Tibial artery (tissue), 4 donors: ENCODE measurements around the gene BIRC3.
"Not testable (repeated sequence)": the region's sequence is repeated elsewhere in the genome, so short reads cannot be mapped to it uniquely, and the experiment has no call there.

Source experiments
- DNase-seq, 2 donors: peaks; one replicate each; pipeline ENCODE4 v3.0.0-alpha.2; 2019
- H3K27ac ChIP-seq, 2 donors: fragments of 200-600 bp; sonication (generic) in 1 of 2; 1 replicate in 1 of 2; 2 replicates in 1 of 2; pipeline ENCODE4 v1.5.1; 2018 to 2019; ENCODE audit warnings: mild to moderate bottlenecking in 1 of 2
- H3K27me3 ChIP-seq, 2 donors: fragments of 200-600 bp; sonication (generic) in 1 of 2; one replicate each; pipeline versions ENCODE4 v1.5.1 to v1.6.0; 2016 to 2019
- H3K36me3 ChIP-seq, 3 donors: fragments of 200-600 bp; sonication (generic) in 2 of 3; one replicate each; pipeline ENCODE4 v1.5.1; 2016 to 2019; ENCODE audit warnings: mild to moderate bottlenecking in 2 of 3
- H3K4me1 ChIP-seq, 4 donors: fragments of 200-600 bp; sonication (generic) in 2 of 4; 1 replicate in 3 of 4; 2 replicates in 1 of 4; pipeline ENCODE4 v1.5.1; 2016 to 2019
- H3K4me3 ChIP-seq, 2 donors: fragments of 200-600 bp; sonication (generic) in 1 of 2; 1 replicate in 1 of 2; 2 replicates in 1 of 2; pipeline ENCODE4 v1.5.1; 2018 to 2019; ENCODE audit warnings: mild to moderate bottlenecking in 2 of 2
- H3K9me3 ChIP-seq, 3 donors: fragments of 200-600 bp; sonication (generic) in 1 of 3; one replicate each; pipeline ENCODE4 v1.5.1; 2016 to 2019
- CTCF ChIP-seq, 2 experiments: fragments of 200-600 bp in 1 of 2; fragments of 450-650 bp in 1 of 2; IDR thresholded peaks; one replicate each; pipeline ENCODE4 v1.5.1; 2017 to 2019; ENCODE audit warnings: antibody characterized with exemption in 2 of 2, mild to moderate bottlenecking in 1 of 2, moderate library complexity in 1 of 2
- intact Hi-C: fragments of 100-400 bp; cut with DNase I; formaldehyde crosslinking; loops from one replicate; pipeline ENCODE4 v1.15.0; 2023; ENCODE audit warnings: low total_unique reads

BIRC3 gene

GRCh38 chr11:102325088-102325487 lies 7.8 kb downstream of the BIRC3 start:
- peaks cover 0 to 8% (median 0%) of the 10 kb centered on the region in 4 donors for H3K4me1 ChIP-seq
- H3K9me3 ChIP-seq: no peaks in the 10 kb centered on the region
- no peak for TF ChIP-seq CTCF (IDR thresholded peaks at IDR 0.05)
- H3K4me3 ChIP-seq: no peak overlapping the region
- intact Hi-C loops: no loop called here
- no peaks in the 10 kb centered on the region for H3K27me3 ChIP-seq
- peaks cover 0 to 23% (median 5%) of the 10 kb centered on the region in 3 donors for H3K36me3 ChIP-seq
- H3K27ac ChIP-seq: no peak overlapping the region
- DNase-seq: no peak

- peaks cover 0 to 50% (median 5%) of the 10 kb centered on the region in 3 donors for H3K36me3 ChIP-seq
- TF ChIP-seq CTCF (IDR thresholded peaks at IDR 0.05): no peak
- no peaks in the 10 kb centered on the region for H3K9me3 ChIP-seq
- no peak for DNase-seq
- intact Hi-C loops: no loop called here
- H3K27me3 ChIP-seq: no peaks in the 10 kb centered on the region
- H3K4me3 ChIP-seq: no peak overlapping the region
- peaks cover 0 to 3% (median 0%) of the 10 kb centered on the region in 4 donors for H3K4me1 ChIP-seq
- no peak overlapping the region for H3K27ac ChIP-seq
Measured at GRCh38 chr11:102328748-102329147, 11.5 kb downstream of the BIRC3 start.

GRCh38 chr11:102330231-102330630 lies 12.9 kb downstream of the BIRC3 start:
- no peaks in the 10 kb centered on the region for H3K4me1 ChIP-seq
- H3K27ac ChIP-seq: no peak overlapping the region
- no peaks in the 10 kb centered on the region for H3K9me3 ChIP-seq
- no peak overlapping the region for H3K4me3 ChIP-seq
- intact Hi-C loops: no loop called here
- DNase-seq: no peak
- no peak for TF ChIP-seq CTCF (IDR thresholded peaks at IDR 0.05)
- peaks cover 0 to 50% (median 5%) of the 10 kb centered on the region in 3 donors for H3K36me3 ChIP-seq
- no peaks in the 10 kb centered on the region for H3K27me3 ChIP-seq

GRCh38 chr11:102331341-102331740 lies 14.1 kb downstream of the BIRC3 start:
- TF ChIP-seq CTCF (IDR thresholded peaks at IDR 0.05): no peak
- Histone ChIP-seq H3K36me3 (peaks cover 0 to 52% (median 12%) of the 10 kb centered on the region in 3 donors), H3K27ac (no peak overlapping the region), H3K4me1 (no peaks in the 10 kb centered on the region), H3K9me3 (no peaks in the 10 kb centered on the region), H3K4me3 (no peak overlapping the region), H3K27me3 (no peaks in the 10 kb centered on the region)
- DNase-seq: no peak
- intact Hi-C loops: no loop called here

GRCh38 chr11:102332611-102332994 lies 15.3 kb downstream of the BIRC3 start:
- H3K4me3 ChIP-seq: no peak overlapping the region
- no peak overlapping the region for H3K27ac ChIP-seq
- no peak for DNase-seq
- H3K36me3 ChIP-seq: peaks cover 0 to 51% (median 16%) of the 10 kb centered on the region in 3 donors
- H3K27me3 ChIP-seq: no peaks in the 10 kb centered on the region
- TF ChIP-seq CTCF (IDR thresholded peaks at IDR 0.05): no peak
- intact Hi-C loops: no loop called here
- no peaks in the 10 kb centered on the region for H3K9me3 ChIP-seq
- H3K4me1 ChIP-seq: no peaks in the 10 kb centered on the region

- H3K27ac ChIP-seq: no peak overlapping the region
- H3K9me3 ChIP-seq: no peaks in the 10 kb centered on the region
Measured at GRCh38 chr11:102338479-102339010, 21.3 kb downstream of the BIRC3 start.

GRCh38 chr11:102341311-102341710 lies 24.0 kb downstream of the BIRC3 start:
- not testable (repeated sequence) for H3K4me1 ChIP-seq, DNase-seq, H3K9me3 ChIP-seq, H3K27ac ChIP-seq, H3K27me3 ChIP-seq, H3K4me3 ChIP-seq
- peaks cover 0 to 13% (median 4%) of the 10 kb centered on the region in 3 donors for H3K36me3 ChIP-seq
- intact Hi-C loops: loop anchor here (10.0 kb wide), 1 partner anchor 427 kb away; the partner anchor contains the start of genes ANGPTL5 and CEP126

More at GRCh38 chr11:102338479-102339010, 21.3 kb downstream of the BIRC3 start:
- intact Hi-C loops: loop anchor here (5.0 kb wide), 1 partner anchor 46 kb away; no protein-coding TSS in a partner anchor
- H3K27me3 ChIP-seq: no peaks in the 10 kb centered on the region
- no peak overlapping the region for H3K4me3 ChIP-seq
- H3K4me1 ChIP-seq: no peaks in the 10 kb centered on the region
- no peak for TF ChIP-seq CTCF (IDR thresholded peaks at IDR 0.05)
- peaks cover 0 to 18% (median 10%) of the 10 kb centered on the region in 3 donors for H3K36me3 ChIP-seq
- DNase-seq: no peak
